ENCODE data around the gene ZSWIM6. TPM values are rescaled to one million over a fixed set of nuclear protein-coding genes. Genes with fewer than 3 reads are reported as not detected.

ZSWIM6 gene
- total RNA-seq, 1 donor = 6.9 TPM

DNA sequence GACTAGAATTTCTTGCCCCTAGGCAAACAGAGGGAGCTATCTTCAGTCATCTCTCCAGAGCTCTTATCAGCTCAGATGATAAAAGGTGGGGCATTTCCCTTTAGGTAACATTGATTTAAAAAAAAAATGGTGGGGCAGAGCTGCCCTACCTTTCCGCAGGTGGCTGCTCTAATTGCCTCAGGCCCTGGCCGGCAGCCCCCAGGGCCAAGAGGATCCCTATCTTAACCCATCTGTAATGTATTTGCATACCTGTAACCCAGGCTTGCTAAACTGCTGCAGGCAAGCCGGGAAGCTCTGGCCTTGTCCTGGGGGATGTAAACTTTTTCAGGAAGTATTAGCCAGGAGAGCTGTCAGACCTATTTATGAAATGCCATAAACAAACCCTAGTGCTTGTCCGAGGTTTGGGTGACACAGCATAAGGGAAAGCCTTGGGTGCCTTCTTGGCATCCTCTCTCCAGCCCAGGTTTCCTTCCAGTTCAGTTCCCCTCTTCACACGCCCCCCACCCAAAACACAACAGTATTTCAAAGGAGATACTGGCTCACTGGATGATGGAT is 20.9 kb upstream of the ZSWIM6 start:
- TF ChIP-seq, protein P1, sequence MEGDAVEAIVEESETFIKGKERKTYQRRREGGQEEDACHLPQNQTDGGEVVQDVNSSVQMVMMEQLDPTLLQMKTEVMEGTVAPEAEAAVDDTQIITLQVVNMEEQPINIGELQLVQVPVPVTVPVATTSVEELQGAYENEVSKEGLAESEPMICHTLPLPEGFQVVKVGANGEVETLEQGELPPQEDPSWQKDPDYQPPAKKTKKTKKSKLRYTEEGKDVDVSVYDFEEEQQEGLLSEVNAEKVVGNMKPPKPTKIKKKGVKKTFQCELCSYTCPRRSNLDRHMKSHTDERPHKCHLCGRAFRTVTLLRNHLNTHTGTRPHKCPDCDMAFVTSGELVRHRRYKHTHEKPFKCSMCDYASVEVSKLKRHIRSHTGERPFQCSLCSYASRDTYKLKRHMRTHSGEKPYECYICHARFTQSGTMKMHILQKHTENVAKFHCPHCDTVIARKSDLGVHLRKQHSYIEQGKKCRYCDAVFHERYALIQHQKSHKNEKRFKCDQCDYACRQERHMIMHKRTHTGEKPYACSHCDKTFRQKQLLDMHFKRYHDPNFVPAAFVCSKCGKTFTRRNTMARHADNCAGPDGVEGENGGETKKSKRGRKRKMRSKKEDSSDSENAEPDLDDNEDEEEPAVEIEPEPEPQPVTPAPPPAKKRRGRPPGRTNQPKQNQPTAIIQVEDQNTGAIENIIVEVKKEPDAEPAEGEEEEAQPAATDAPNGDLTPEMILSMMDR (IDR thresholded peaks at IDR 0.05; ENCODE audit: insufficient read depth, low read length) = no peak
- no peak for DNase-seq (ENCODE audit: low read depth)

GRCh38 chr5:61311836-61312808 is 19.9 kb upstream of the ZSWIM6 start:
- TF ChIP-seq, protein P1 (IDR thresholded peaks at IDR 0.05; ENCODE audit: insufficient read depth, low read length) = no peak
- H3K4me3 ChIP-seq (ENCODE audit: low read depth, low read length) = no peak overlapping the region
- DNase-seq (ENCODE audit: low read depth) = peak; percentile 63

More for the DNA sequence above, 20.9 kb upstream of the ZSWIM6 start:
- H3K4me3 ChIP-seq (ENCODE audit: low read depth, low read length) = no peak overlapping the region

GRCh38 chr5:61313960-61314681 is 17.9 kb upstream of the ZSWIM6 start:
- TF ChIP-seq, protein P1 (IDR thresholded peaks at IDR 0.05; ENCODE audit: insufficient read depth, low read length) = no peak
- H3K4me3 ChIP-seq (ENCODE audit: low read depth, low read length) = no peak overlapping the region
- DNase-seq (ENCODE audit: low read depth) = peak; percentile 91

GRCh38 chr5:61318376-61318775 is 13.7 kb upstream of the ZSWIM6 start:
- no peak for DNase-seq (ENCODE audit: low read depth)
- TF ChIP-seq, protein P1 (IDR thresholded peaks at IDR 0.05; ENCODE audit: insufficient read depth, low read length) = no peak
- no peak overlapping the region for H3K4me3 ChIP-seq (ENCODE audit: low read depth, low read length)

DNA sequence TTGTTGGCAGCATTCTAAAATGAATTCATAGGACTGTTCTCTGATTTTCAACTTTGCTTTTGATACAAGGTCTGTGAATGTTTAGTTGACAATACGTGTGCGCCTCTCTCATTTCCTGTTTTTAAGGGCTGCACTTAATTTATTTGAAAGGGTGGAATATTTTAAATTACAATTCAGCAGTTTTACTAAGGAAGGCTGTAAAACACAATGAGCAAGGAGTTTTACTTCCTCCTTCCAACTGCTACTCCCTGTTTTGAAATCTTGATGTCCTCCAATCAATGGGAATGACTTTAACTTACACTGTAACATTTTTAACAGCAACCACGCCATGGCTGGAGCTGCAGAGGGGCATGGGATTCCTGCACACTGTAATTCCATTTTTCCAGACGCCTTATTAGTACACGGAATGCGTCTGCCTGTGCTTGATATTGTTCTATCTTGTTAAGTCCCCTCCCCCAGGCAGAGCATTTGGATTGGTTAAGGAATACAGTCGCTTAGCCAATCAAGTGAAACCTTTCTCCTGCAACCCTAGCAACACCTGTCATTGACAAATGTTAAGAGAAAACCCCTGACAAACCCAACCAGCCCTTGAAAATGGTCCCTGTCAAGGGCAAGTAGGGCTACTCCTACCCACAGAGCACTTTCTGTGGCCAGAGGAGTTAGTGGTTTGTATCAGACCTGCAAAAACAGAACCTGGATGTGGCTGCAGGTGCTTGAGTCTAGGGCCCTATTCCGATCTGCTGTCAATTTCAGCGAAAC is 12.5 kb upstream of the ZSWIM6 start:
- no peak for DNase-seq (ENCODE audit: low read depth)
- no peak overlapping the region for H3K4me3 ChIP-seq (ENCODE audit: low read depth, low read length)
- TF ChIP-seq, protein P1 (IDR thresholded peaks at IDR 0.05; ENCODE audit: insufficient read depth, low read length) = no peak

- TF ChIP-seq, protein P1 (IDR thresholded peaks at IDR 0.05; ENCODE audit: insufficient read depth, low read length) = no peak
- H3K4me3 ChIP-seq (ENCODE audit: low read depth, low read length) = no peak overlapping the region
- DNase-seq (ENCODE audit: low read depth) = no peak
Measured at GRCh38 chr5:61320860-61321259, 11.2 kb upstream of the ZSWIM6 start.
